MM.1S (cell line): ENCODE results near the gene GRIN2D.
A peak's percentile ranks its signal among the peaks of the same experiment; 100 is the strongest.

Source experiments
- DNase-seq: peaks from one replicate; pipeline ENCODE4 v3.0.0-alpha.2; 2015
- H2AFZ ChIP-seq: fragments of 300-600 bp; sonication (generic); 2 replicates; pipeline ENCODE4 v1.6.0; 2016; ENCODE audit warnings: antibody characterized with exemption, low read length
- H3F3A ChIP-seq: fragments of 300-600 bp; sonication (generic); 2 replicates; pipeline ENCODE4 v1.6.1; 2016; ENCODE audit warnings: mild to moderate bottlenecking, antibody characterized with exemption, low read length, moderate library complexity, mixed read lengths; ENCODE audit not compliant: insufficient read depth
- H3K27ac ChIP-seq: fragments of 300-600 bp; sonication (generic); 2 replicates; pipeline ENCODE4 v1.5.1; 2016; ENCODE audit warnings: mild to moderate bottlenecking, low read length
- H3K27me3 ChIP-seq: fragments of 300-600 bp; sonication (generic); replicated peaks from 2 replicates; pipeline ENCODE4 v1.6.0; 2016; ENCODE audit warnings: low read length; ENCODE audit not compliant: insufficient read depth
- H3K36me3 ChIP-seq: fragments of 300-600 bp; sonication (generic); replicated peaks from 2 replicates; pipeline ENCODE4 v1.6.1; 2016; ENCODE audit warnings: mild to moderate bottlenecking, low read length, mixed read lengths; ENCODE audit not compliant: insufficient read depth
- H3K4me1 ChIP-seq: fragments of 300-600 bp; sonication (generic); 2 replicates; pipeline ENCODE4 v1.6.1; 2016; ENCODE audit warnings: low read length, mixed read lengths
- H3K4me2 ChIP-seq: fragments of 300-600 bp; sonication (generic); 2 replicates; pipeline ENCODE4 v1.6.0; 2016; ENCODE audit warnings: low read depth, low read length
- H3K4me3 ChIP-seq: fragments of 300-600 bp; sonication (generic); 2 replicates; pipeline ENCODE4 v1.5.1; 2016; ENCODE audit warnings: low read length, mixed read lengths
- H3K79me2 ChIP-seq: fragments of 300-600 bp; sonication (generic); 2 replicates; pipeline ENCODE4 v1.6.1; 2016; ENCODE audit warnings: mixed run types, low read length, mixed read lengths
- H3K9ac ChIP-seq: fragments of 300-600 bp; sonication (generic); 2 replicates; pipeline ENCODE4 v1.6.1; 2016; ENCODE audit warnings: low read length, mixed read lengths
- H3K9me2 ChIP-seq: fragments of 300-600 bp; sonication (generic); replicated peaks from 2 replicates; pipeline ENCODE4 v1.6.1; 2016; ENCODE audit warnings: mild to moderate bottlenecking, low read length, mixed read lengths; ENCODE audit not compliant: insufficient read depth
- H3K9me3 ChIP-seq: fragments of 300-600 bp; sonication (generic); replicated peaks from 2 replicates; pipeline ENCODE4 v1.6.1; 2016; ENCODE audit warnings: mild to moderate bottlenecking, low read length, mixed read lengths; ENCODE audit not compliant: insufficient read depth
- H4K20me1 ChIP-seq: fragments of 300-600 bp; sonication (generic); 2 replicates; pipeline ENCODE4 v1.6.1; 2016; ENCODE audit warnings: mild to moderate bottlenecking, low read length, moderate library complexity, mixed read lengths; ENCODE audit not compliant: insufficient read depth
- CTCF ChIP-seq: fragments of 300-600 bp; sonication (generic); IDR thresholded peaks from 2 replicates; pipeline ENCODE4 v1.5.1; 2016; ENCODE audit warnings: antibody characterized with exemption, low read length, mixed read lengths
- EZH2 ChIP-seq: fragments of 300-600 bp; sonication (generic); optimal IDR thresholded peaks from 2 replicates; pipeline ENCODE3; 2017; ENCODE audit warnings: low read depth, mild to moderate bottlenecking, antibody characterized with exemption, low read length, mixed read lengths
- EZH2phosphoT487 ChIP-seq: fragments of 300-600 bp; sonication (generic); IDR thresholded peaks from 2 replicates; pipeline ENCODE4 v1.6.1; 2018; ENCODE audit warnings: antibody characterized with exemption, low read length

Gene GRIN2D

DNA sequence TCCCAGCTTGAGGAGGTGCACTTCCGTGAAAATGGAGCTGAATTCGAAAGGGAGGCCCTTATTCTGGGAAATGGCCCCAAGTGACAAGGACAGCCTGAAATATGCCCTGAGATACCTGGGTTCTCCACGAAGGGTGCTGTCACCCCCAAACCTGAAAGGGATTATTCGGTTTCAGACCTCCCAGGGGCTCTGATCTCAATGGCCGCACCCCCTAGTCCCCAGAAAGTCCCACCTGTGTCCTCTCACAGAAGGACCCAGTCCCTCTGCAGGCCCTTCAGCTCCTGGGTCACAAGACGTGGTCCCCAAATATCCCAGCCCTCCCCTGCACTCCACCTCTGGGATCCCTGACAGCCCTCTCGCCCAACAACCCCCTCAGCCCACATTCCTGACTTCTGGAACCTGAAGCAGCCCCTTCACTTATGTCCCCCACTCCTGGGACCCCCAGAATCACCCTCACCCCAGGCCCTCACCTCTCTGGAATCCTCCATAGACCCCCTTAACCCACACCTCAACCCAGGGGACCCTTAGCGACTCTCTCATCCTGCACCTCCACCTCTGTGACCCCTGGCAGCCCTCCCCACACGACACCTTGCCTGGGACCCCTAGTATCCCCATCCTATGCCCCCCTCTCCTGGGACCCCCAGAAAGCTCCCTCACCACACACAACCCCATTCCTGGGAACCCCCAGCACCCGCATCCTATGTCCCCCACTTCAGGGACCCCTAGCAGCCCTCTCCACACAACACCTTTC, 28.7 kb upstream of the GRIN2D start:
- Histone ChIP-seq H2AFZ (peak overlapping the region; percentile 65), H3K9ac (peak overlapping the region; percentile 88), H3K4me1 (peaks cover 18% of the 10 kb centered on the region), H3K4me2 (peak overlapping the region; percentile 92), H3K9me2 (no peaks in the 10 kb centered on the region), H3K9me3 (no peaks in the 10 kb centered on the region), H3K4me3 (peak overlapping the region; percentile 58), H3K36me3 (no peaks in the 10 kb centered on the region), H3K79me2 (0 out of 2 replicates have a peak, but pooled peaks cover 7% of the 10 kb centered on the region), H3K27me3 (no peaks in the 10 kb centered on the region), H4K20me1 (no peaks in the 10 kb centered on the region), H3K27ac (peak overlapping the region; percentile 93), H3F3A (peaks cover 12% of the 10 kb centered on the region)
- DNase-seq: no peak
- TF ChIP-seq EZH2phosphoT487: no peak
- no peak for TF ChIP-seq CTCF
- no peak for TF ChIP-seq EZH2

DNA sequence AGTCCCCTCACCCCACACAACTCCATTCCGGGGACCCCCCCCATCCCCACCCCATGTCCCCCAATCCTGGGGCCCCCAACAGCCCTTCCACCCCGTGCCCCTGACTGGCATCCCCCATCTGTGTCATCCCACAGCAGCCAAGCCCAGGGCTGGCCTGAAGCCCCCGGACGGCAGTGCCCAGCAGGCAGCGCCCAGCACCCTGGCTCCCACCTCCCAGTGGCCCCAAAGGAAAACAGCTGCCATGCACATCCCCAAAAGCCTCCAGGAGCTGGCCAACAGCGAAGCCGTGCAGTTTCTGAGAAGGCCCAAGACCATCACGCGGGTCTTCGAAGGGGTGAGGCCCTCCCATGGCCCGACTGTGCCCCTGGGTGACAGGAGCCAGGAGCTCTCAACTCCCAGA, 27.9 kb upstream of the GRIN2D start:
- Histone ChIP-seq H3K36me3 (no peaks in the 10 kb centered on the region), H2AFZ (no peak overlapping the region), H3K9ac (no peak overlapping the region), H3K79me2 (0 out of 2 replicates have a peak, but pooled peaks cover 7% of the 10 kb centered on the region), H3K9me3 (no peaks in the 10 kb centered on the region), H3K4me3 (no peak overlapping the region), H3K27ac (no peak overlapping the region), H3K4me1 (peaks cover 18% of the 10 kb centered on the region), H3K4me2 (no peak overlapping the region), H3F3A (peaks cover 12% of the 10 kb centered on the region), H3K9me2 (no peaks in the 10 kb centered on the region), H4K20me1 (no peaks in the 10 kb centered on the region), H3K27me3 (no peaks in the 10 kb centered on the region)
- no peak for DNase-seq
- TF ChIP-seq CTCF (no peak), EZH2 (no peak), EZH2phosphoT487 (no peak)

- Histone ChIP-seq H2AFZ (no peak overlapping the region), H3K79me2 (no peaks in the 10 kb centered on the region), H3K9ac (no peak overlapping the region)
Observed at GRCh38 chr19:48367855-48368254, 25.6 kb upstream of the GRIN2D start.

More at GRCh38 chr19:48367855-48368254, 25.6 kb upstream of the GRIN2D start:
- Histone ChIP-seq H3K27me3 (no peaks in the 10 kb centered on the region), H3K4me1 (peaks cover 14% of the 10 kb centered on the region), H3K4me2 (no peak overlapping the region), H3K9me3 (no peaks in the 10 kb centered on the region), H4K20me1 (no peaks in the 10 kb centered on the region), H3F3A (peaks cover 12% of the 10 kb centered on the region), H3K4me3 (no peak overlapping the region), H3K27ac (no peak overlapping the region), H3K9me2 (no peaks in the 10 kb centered on the region), H3K36me3 (no peaks in the 10 kb centered on the region)
- DNase-seq: no peak
- TF ChIP-seq CTCF (no peak), EZH2 (no peak), EZH2phosphoT487 (no peak)
